ENCODE data around the gene MYO5C. TPM values are rescaled to one million over a fixed set of nuclear protein-coding genes. Genes with fewer than 3 reads are reported as not detected.
A peak's percentile ranks its signal among the peaks of the same experiment; 100 is the strongest.
"Not testable (repeated sequence)": the region's sequence is repeated elsewhere in the genome, so short reads cannot be mapped to it uniquely, and the experiment has no call there.

MYO5C gene
- total RNA-seq, 1 donor from 2014 or later, result 16.9 TPM

DNA sequence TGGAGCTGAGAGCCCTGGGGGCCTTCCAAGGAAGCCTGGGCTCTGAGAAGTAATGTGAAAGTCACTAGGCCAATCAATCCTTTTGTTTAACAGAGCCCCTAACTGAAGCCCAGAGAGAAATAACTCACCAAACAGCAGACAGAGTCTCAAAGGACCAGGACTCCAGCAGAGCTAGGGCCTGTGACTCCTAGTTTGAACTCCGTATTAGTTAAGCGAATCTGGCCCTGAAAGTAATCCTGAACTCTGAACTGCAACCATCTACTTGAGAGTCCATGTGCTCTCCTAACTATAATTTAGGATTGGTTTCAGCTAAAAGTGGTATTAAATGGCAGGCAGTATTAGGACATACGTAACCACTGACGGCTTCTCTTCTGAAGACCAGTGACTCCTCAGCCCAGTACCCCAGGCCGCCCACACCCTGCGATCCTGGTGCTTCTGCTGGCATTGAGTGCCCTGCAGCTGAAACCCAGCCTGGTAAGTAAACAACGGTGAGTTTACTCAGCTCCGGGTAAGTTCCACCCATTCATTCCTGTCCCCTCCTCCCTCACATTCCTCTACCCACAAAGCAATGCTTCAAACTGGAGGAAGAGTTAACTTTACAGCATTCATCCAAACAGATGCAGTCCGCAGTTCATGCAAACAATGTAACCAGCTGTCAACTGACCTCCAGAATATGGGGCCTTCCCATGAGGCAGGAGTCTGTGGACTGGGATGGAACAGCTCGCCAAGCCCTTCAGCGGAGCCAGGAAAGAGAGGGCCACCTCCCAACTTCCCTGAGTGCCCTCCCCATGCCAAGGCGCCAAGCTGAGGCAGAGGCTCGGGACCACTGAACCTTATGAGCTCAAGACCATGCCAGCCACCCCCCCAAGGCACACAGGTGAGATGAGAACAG, 7.3 kb downstream of the MYO5C start:
- TF ChIP-seq, protein P1, sequence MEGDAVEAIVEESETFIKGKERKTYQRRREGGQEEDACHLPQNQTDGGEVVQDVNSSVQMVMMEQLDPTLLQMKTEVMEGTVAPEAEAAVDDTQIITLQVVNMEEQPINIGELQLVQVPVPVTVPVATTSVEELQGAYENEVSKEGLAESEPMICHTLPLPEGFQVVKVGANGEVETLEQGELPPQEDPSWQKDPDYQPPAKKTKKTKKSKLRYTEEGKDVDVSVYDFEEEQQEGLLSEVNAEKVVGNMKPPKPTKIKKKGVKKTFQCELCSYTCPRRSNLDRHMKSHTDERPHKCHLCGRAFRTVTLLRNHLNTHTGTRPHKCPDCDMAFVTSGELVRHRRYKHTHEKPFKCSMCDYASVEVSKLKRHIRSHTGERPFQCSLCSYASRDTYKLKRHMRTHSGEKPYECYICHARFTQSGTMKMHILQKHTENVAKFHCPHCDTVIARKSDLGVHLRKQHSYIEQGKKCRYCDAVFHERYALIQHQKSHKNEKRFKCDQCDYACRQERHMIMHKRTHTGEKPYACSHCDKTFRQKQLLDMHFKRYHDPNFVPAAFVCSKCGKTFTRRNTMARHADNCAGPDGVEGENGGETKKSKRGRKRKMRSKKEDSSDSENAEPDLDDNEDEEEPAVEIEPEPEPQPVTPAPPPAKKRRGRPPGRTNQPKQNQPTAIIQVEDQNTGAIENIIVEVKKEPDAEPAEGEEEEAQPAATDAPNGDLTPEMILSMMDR (conservative IDR thresholded peaks at IDR 0.05; ENCODE audit: low read depth, low read length), result no peak
- DNase-seq (ENCODE audit: low read depth), result peak; percentile 23
- H3K4me3 ChIP-seq (ENCODE audit: low read depth, low read length), result no peak overlapping the region

DNA sequence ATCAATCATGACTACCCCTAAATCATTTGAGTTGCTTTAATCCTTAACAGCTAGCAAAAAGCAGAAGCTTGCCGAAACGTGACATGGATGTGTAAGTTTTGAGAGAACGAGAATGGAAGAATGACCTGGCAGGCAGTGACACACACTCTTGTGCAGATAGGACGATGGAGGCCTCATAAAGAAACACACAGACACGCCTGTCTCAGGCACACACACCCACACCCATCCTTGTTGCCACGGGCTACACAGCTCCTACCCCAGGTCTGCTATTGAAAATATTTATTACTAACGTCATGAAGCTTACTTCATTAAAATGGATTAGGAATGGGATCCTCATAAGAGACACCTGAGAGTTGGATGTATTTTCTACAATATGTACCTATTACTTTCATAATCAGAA, 8.5 kb downstream of the MYO5C start:
- no peak overlapping the region for H3K4me3 ChIP-seq (ENCODE audit: low read depth, low read length)
- DNase-seq (ENCODE audit: low read depth), result no peak
- TF ChIP-seq, protein P1 (conservative IDR thresholded peaks at IDR 0.05; ENCODE audit: low read depth, low read length), result no peak

DNA sequence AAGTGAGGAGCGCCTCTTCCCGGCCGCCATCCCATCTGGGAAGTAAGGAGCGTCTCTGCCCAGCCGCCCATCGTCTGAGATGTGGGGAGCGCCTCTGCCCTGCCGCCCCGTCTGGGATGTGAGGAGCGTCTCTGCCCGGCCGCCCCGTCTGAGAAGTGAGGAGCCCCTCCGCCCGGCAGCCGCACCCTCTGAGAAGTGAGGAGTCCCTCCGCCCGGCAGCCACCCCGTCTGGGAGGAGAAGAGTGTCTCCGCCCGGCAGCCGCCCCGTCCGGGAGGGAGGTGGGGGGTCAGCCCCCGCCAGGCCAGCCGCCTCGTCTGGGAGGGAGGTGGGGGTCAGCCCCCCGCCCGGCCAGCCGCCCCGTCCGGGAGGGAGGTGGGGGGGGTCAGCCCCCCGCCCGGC, 9.7 kb downstream of the MYO5C start:
- not testable (repeated sequence) for DNase-seq (ENCODE audit: low read depth); H3K4me3 ChIP-seq (ENCODE audit: low read depth, low read length)

DNA sequence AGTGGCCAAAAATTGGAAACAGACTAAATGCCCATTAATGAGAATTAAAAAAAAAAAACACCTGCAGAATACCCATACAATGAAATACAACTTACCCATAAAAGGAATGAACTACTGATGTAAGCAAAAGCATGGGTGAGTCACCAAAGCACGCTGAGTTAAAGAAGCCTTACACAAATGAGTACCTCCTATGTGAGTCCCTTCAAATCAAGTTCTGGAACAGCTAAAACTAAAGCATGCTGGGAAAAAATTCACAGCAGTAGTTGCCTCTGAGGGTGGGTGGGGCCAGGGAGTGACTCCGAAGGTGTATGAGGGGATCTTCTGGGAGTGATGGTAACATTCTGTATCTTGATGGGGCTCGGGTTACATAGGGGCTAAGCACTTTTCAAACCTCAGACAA, 11.4 kb downstream of the MYO5C start:
- no peak overlapping the region for H3K4me3 ChIP-seq (ENCODE audit: low read depth, low read length)
- no peak for DNase-seq (ENCODE audit: low read depth)
- TF ChIP-seq, protein P1 (conservative IDR thresholded peaks at IDR 0.05; ENCODE audit: low read depth, low read length), result no peak

DNA sequence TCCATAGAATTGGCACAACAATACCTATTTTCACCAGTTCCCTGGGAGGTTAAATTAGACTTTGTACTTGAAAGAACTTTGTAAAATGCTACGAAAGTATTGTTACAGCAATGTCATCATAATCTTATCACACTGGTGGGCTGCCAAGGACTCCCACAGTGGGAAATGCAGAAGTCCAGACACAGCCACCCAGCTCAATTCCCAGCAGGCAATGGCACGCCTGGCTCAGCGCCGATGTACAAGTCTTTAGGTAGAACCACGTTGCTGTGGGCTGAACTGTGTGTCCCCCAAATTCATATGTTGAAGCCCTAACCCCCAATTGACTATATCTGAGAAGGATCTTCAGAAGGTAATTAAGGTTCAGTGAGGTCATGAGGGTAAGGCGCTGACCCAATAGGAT, 12.3 kb downstream of the MYO5C start:
- TF ChIP-seq, protein P1 (conservative IDR thresholded peaks at IDR 0.05; ENCODE audit: low read depth, low read length), result no peak
- no peak for DNase-seq (ENCODE audit: low read depth)
- H3K4me3 ChIP-seq (ENCODE audit: low read depth, low read length), result no peak overlapping the region

DNA sequence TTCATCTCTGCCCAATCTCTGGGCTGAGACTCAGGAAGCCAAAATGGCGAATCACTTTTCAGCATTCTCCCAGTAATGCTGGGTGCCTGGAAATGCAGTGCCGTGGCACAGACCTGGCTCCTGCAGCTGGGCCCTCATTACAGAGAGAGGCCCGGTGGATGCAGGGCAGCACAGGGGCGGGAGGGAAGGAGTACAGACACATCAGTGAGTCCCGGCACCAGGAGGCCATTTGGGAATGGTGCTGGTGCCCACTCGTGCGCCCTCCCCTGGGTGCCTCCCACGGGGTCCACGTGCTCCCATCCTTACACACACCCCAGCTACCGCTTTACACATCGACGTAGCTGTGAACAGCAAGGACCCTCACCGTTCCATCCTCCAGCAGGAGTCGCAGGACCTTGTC, 13.2 kb downstream of the MYO5C start:
- TF ChIP-seq, protein P1 (conservative IDR thresholded peaks at IDR 0.05; ENCODE audit: low read depth, low read length), result no peak
- H3K4me3 ChIP-seq (ENCODE audit: low read depth, low read length), result no peak overlapping the region
- no peak for DNase-seq (ENCODE audit: low read depth)

DNA sequence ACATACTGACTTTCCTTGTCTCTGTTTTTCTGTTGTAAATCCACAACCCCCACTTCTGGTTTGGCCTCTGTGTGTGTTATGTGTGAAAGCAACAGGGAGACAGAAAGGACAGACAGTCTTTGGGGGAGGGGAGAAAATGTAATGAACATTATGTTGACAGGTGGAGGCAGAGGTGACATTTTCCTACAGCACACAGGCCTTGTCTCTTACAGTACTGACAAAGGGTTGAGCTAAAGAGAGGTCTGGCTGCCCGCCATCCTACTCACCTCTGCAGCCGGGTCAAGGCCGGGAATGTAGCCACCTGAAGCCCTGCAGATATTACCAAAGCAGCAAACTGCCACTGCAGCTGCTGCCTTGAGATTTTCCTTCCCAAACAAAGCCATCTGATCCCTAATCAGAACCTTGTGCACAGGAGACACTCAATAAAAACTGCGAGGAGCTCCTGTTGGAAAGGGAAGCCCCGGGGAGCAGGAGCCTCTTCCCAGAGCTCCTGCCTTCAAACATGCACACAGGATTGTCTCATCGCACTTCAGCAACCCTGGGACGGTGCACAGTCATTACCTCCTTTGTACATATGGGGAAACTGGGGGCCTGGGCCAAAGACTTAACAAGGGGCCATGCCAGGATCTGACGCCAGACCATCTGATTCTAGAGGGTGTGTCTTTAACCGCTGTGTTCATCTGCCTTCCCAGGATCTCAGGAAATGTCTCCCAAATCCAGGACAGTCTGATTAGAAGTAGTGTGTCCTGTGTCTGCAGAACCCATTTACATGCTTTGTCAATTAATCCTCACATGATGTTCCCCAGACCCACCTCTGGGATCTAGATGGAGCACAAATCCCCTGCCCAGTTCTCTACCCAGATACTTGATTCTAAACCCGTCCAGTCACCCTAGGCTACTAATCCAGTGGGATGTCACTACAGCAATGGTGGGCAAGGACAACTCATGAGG, 14.2 kb downstream of the MYO5C start:
- TF ChIP-seq, protein P1 (conservative IDR thresholded peaks at IDR 0.05; ENCODE audit: low read depth, low read length), result no peak
- no peak overlapping the region for H3K4me3 ChIP-seq (ENCODE audit: low read depth, low read length)
- DNase-seq (ENCODE audit: low read depth), result no peak
